Measurements from ENCODE around the gene FGD3. TPM values are rescaled to one million over a fixed set of nuclear protein-coding genes. Genes with fewer than 3 reads are reported as not detected.

Gene FGD3
- total and polyA plus RNA-seq, 2 of the 8 experiments (the other 6 are each of a cell fraction or from before 2014, with no cell fraction given) = 1.4 to 1.9 TPM

DNA sequence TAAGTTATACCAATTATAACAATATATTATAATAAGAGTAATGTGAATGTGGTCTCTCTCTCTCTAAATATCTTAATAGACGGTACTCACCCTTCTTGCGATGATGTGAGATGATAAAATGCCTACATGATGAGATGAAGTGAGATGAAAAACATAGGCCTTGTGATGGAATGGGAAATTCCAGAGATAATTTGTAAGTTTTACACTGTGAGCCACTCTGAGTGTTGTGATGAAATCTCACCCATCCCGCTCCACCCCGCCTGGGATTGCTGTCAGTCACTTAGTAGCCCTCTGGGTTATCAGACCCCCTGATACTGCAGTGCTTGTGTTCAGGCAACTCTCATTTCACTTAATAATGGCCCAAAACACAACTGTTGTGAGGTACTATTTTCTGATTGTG is 121.6 kb downstream of the FGD3 start:
- H3K27ac ChIP-seq (ENCODE audit: low read depth, low read length) = no peak overlapping the region
- no peak overlapping the region for H3K18ac ChIP-seq (ENCODE audit: extremely low read depth, low read length)
- no peaks in the 10 kb centered on the region for H3K79me2 ChIP-seq (ENCODE audit: control insufficient read depth in 1 of 2, insufficient read depth in 2 of 2, low read length in 2 of 2)
- H4K8ac ChIP-seq (ENCODE audit: extremely low read depth, insufficient read depth, low read length) = no peak overlapping the region
- H4K5ac ChIP-seq (ENCODE audit: insufficient read length, low read depth, low read length) = no peak overlapping the region
- H2BK120ac ChIP-seq (replicated peaks; ENCODE audit: low read depth, low read length) = no peak overlapping the region
- no peak overlapping the region for H3K23ac ChIP-seq (ENCODE audit: insufficient read length)
- no peak overlapping the region for H2BK20ac ChIP-seq (ENCODE audit: low read length)
- no peak overlapping the region for H2BK15ac ChIP-seq (ENCODE audit: low read length)
- H2AFZ ChIP-seq (ENCODE audit: low read length) = no peak overlapping the region
- no peak for DNase-seq (ENCODE audit: low read depth in 1 of 2, low spot score in 2 of 2)
- no peak for FAIRE-seq
- CTCF ChIA-PET (ENCODE audit: partially characterized antibody) = interaction anchor here (0.7 kb wide), 2 partner anchors 66 to 306 kb away, joined by 3 to 4 read pairs; no protein-coding TSS in a partner anchor
- H3K9ac ChIP-seq (replicated peaks in 1 of 4; ENCODE audit: extremely low read depth in 1 of 4, low read depth in 3 of 4, low read length in 3 of 4) = no peak overlapping the region
- POLR2A ChIA-PET (ENCODE audit: partially characterized antibody) = no interaction called here
- H3K23me2 ChIP-seq (ENCODE audit: low read depth, low read length) = no peaks in the 10 kb centered on the region
- no peaks in the 10 kb centered on the region for H3K27me3 ChIP-seq (replicated peaks in 1 of 4; ENCODE audit: control insufficient read depth in 3 of 4, extremely low read depth in 1 of 4, insufficient read depth in 3 of 4, low read length in 3 of 4)
- H2BK5ac ChIP-seq (ENCODE audit: low read depth, low read length) = no peak overlapping the region
- 93% methylated on average over 4 of the region's 4 CpGs; no CpG with 5 or more reads in 1 of the 2 experiments for WGBS, 2 experiments (ENCODE audit: extremely low coverage in 1 of 2, insufficient coverage in 1 of 2, insufficient read length in 1 of 2, insufficient replicate concordance in 2 of 2, low coverage in 1 of 2, low lambda C conversion rate in 2 of 2, missing lambda C conversion rate in 1 of 2)
- H2AK5ac ChIP-seq (ENCODE audit: low read depth, low read length) = no peak overlapping the region
- H3K79me1 ChIP-seq (ENCODE audit: low read depth, low read length) = no peaks in the 10 kb centered on the region
- H3K4me3 ChIP-seq (ENCODE audit: extremely low read depth in 1 of 4, insufficient read depth in 2 of 4, low read depth in 3 of 4, low read length in 4 of 4) = no peak overlapping the region
- TF ChIP-seq, protein P1, sequence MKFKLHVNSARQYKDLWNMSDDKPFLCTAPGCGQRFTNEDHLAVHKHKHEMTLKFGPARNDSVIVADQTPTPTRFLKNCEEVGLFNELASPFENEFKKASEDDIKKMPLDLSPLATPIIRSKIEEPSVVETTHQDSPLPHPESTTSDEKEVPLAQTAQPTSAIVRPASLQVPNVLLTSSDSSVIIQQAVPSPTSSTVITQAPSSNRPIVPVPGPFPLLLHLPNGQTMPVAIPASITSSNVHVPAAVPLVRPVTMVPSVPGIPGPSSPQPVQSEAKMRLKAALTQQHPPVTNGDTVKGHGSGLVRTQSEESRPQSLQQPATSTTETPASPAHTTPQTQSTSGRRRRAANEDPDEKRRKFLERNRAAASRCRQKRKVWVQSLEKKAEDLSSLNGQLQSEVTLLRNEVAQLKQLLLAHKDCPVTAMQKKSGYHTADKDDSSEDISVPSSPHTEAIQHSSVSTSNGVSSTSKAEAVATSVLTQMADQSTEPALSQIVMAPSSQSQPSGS (IDR thresholded peaks at IDR 0.05; ENCODE audit: low read length) = no peak
- TF ChIP-seq RNF2 (IDR thresholded peaks at IDR 0.05; ENCODE audit: borderline replicate concordance, low read depth, low read length, missing control alignments, poor library complexity, severe bottlenecking) = no peak
- no peaks in the 10 kb centered on the region for H3K36me3 ChIP-seq (ENCODE audit: control insufficient read depth in 2 of 4, insufficient read depth in 4 of 4, low read length in 3 of 4)
- H4K20me1 ChIP-seq (replicated peaks in 1 of 2; ENCODE audit: control insufficient read depth in 1 of 2, insufficient read depth in 2 of 2, low read length in 2 of 2) = no peaks in the 10 kb centered on the region
- H3K56ac ChIP-seq (replicated peaks; ENCODE audit: insufficient read length, low read depth, low read length) = no peak overlapping the region
- H3K9me3 ChIP-seq (ENCODE audit: insufficient read depth in 2 of 2, low read depth in 1 of 2, low read length in 1 of 2) = no peaks in the 10 kb centered on the region
- H2BK12ac ChIP-seq (ENCODE audit: low read depth, low read length) = no peak overlapping the region
- no peak overlapping the region for H3K14ac ChIP-seq (ENCODE audit: insufficient read length)
- H3K4me1 ChIP-seq (replicated peaks in 1 of 4; ENCODE audit: control insufficient read depth in 3 of 4, insufficient read depth in 4 of 4, low read length in 3 of 4) = 0 out of 7 replicates have a peak, but pooled peaks cover 0 to 2% (median 0%) of the 10 kb centered on the region in 4 experiments
- no peak overlapping the region for H3K4me2 ChIP-seq (ENCODE audit: insufficient read depth in 1 of 2, low read depth in 2 of 2, low read length in 2 of 2)
- H4K91ac ChIP-seq (replicated peaks; ENCODE audit: insufficient read length, low read length) = no peak overlapping the region
- no peak overlapping the region for H3K4ac ChIP-seq (replicated peaks; ENCODE audit: insufficient read length, low read depth, low read length)

Measured in H1 (cell line).